Testis (tissue), 2 donors: ENCODE results near the gene RERE.

Source experiments
- CTCF ChIP-seq, 3 experiments: fragments of 450-650 bp in 2 of 3; fragments of 200-600 bp in 1 of 3; sonication (generic) in 1 of 3; IDR thresholded peaks; one replicate each; pipeline ENCODE4 v1.5.1; 2016 to 2019; ENCODE audit warnings: antibody characterized with exemption in 3 of 3, mild to moderate bottlenecking in 2 of 3, moderate library complexity in 1 of 3
- POLR2A ChIP-seq: fragments of 450-650 bp; IDR thresholded peaks from one replicate; pipeline ENCODE4 v1.6.1; 2017; ENCODE audit warnings: antibody characterized with exemption, mild to moderate bottlenecking, moderate library complexity

GRCh38 chr1:8409106-8409505 lies 408.3 kb downstream of the RERE start:
- peak in 2 of 3 experiments; percentile 15 to 50 for TF ChIP-seq CTCF (IDR thresholded peaks at IDR 0.05)
- TF ChIP-seq POLR2A: no peak
